ENCODE data around the gene NHSL1.

The NHSL1 gene

GRCh38 chr6:138499303-138500018 lies at the start of gene NHSL1:
Gene NHSL1 (minus strand): TSS chr6:138499494. CDS start chr6:138499290, 204 bp downstream.
- DNase-seq = no peak

- no peak for DNase-seq
Measured at GRCh38 chr6:138546733-138547185, 47.5 kb upstream of the NHSL1 start.

GRCh38 chr6:138545621-138545980 lies 46.3 kb upstream of the NHSL1 start:
- DNase-seq = peak in 4 of 56 donors; percentile 3 to 22 (median 8)

GRCh38 chr6:138544501-138544900 lies 45.2 kb upstream of the NHSL1 start:
- no peak for DNase-seq

- no peak for DNase-seq
Measured at GRCh38 chr6:138543657-138544056, 44.4 kb upstream of the NHSL1 start.

- no peak for DNase-seq
Measured at GRCh38 chr6:138541823-138542481, 42.7 kb upstream of the NHSL1 start.

- no peak for DNase-seq
Measured at GRCh38 chr6:138540468-138540867, 41.2 kb upstream of the NHSL1 start.

- DNase-seq = no peak
Measured at GRCh38 chr6:138539876-138540275, 40.6 kb upstream of the NHSL1 start.

- DNase-seq = peak in 1 of 56 donors; percentile 2
Measured at GRCh38 chr6:138538390-138539031, 39.2 kb upstream of the NHSL1 start.

GRCh38 chr6:138537106-138537505 lies 37.8 kb upstream of the NHSL1 start:
- no peak for DNase-seq

GRCh38 chr6:138535728-138536455 lies 36.6 kb upstream of the NHSL1 start:
- DNase-seq = no peak

GRCh38 chr6:138533667-138534066 lies 34.4 kb upstream of the NHSL1 start:
- DNase-seq = no peak

- no peak for DNase-seq
Measured at GRCh38 chr6:138531387-138531786, 32.1 kb upstream of the NHSL1 start.

- DNase-seq = peak in 1 of 56 donors; percentile 6
Measured at GRCh38 chr6:138529478-138529877, 30.2 kb upstream of the NHSL1 start.

- no peak for DNase-seq
Measured at GRCh38 chr6:138528956-138529355, 29.7 kb upstream of the NHSL1 start.

- DNase-seq = no peak
Measured at GRCh38 chr6:138528137-138528536, 28.8 kb upstream of the NHSL1 start.

GRCh38 chr6:138527411-138528088 lies 28.3 kb upstream of the NHSL1 start:
- DNase-seq = no peak

- peak in 1 of 56 donors; percentile 2 for DNase-seq
Measured at GRCh38 chr6:138526822-138527235, 27.5 kb upstream of the NHSL1 start.

- DNase-seq = no peak
Measured at GRCh38 chr6:138525355-138525754, 26.1 kb upstream of the NHSL1 start.

- DNase-seq = no peak
Measured at GRCh38 chr6:138524526-138524925, 25.2 kb upstream of the NHSL1 start.

Measured in amygdala (tissue), 56 donors.